ENCODE results near the gene ERVFRD-1. TPM values are rescaled to one million over a fixed set of nuclear protein-coding genes. Genes with fewer than 3 reads are reported as not detected.

Gene ERVFRD-1
- polyA plus RNA-seq, 2 of the 4 experiments (the other 2 are of a cell fraction) = not detected

GRCh38 chr6:11065436-11066202, 45.9 kb downstream of the ERVFRD-1 start (continued):
- TF ChIP-seq REST (IDR thresholded peaks at IDR 0.05) = no peak
- TF ChIP-seq NFE2L2 (conservative IDR thresholded peaks at IDR 0.05; ENCODE audit: low read length) = no peak
- TF ChIP-seq HOXB5 (CRISPR knock-in tag; IDR thresholded peaks at IDR 0.05) = no peak
- no peak for TF ChIP-seq FOSB (CRISPR knock-in tag; IDR thresholded peaks at IDR 0.05)

GRCh38 chr6:11064836-11065235, 46.7 kb downstream of the ERVFRD-1 start:
- TF ChIP-seq CBX8 (IDR thresholded peaks at IDR 0.05) = no peak
- no peak for TF ChIP-seq HDAC2 (IDR thresholded peaks at IDR 0.05)
- TF ChIP-seq FOSB (CRISPR knock-in tag; IDR thresholded peaks at IDR 0.05) = no peak
- no peak for TF ChIP-seq SREBF2 (IDR thresholded peaks at IDR 0.05)
- TF ChIP-seq REST (IDR thresholded peaks at IDR 0.05) = no peak
- TF ChIP-seq CHD4 (IDR thresholded peaks at IDR 0.05; ENCODE audit: borderline replicate concordance) = no peak
- no peak for TF ChIP-seq KDM5A (IDR thresholded peaks at IDR 0.05)
- TF ChIP-seq NFE2L2 (conservative IDR thresholded peaks at IDR 0.05; ENCODE audit: low read length) = no peak
- no peak for TF ChIP-seq HOXA7 (CRISPR knock-in tag; IDR thresholded peaks at IDR 0.05)
- TF ChIP-seq, protein P1, sequence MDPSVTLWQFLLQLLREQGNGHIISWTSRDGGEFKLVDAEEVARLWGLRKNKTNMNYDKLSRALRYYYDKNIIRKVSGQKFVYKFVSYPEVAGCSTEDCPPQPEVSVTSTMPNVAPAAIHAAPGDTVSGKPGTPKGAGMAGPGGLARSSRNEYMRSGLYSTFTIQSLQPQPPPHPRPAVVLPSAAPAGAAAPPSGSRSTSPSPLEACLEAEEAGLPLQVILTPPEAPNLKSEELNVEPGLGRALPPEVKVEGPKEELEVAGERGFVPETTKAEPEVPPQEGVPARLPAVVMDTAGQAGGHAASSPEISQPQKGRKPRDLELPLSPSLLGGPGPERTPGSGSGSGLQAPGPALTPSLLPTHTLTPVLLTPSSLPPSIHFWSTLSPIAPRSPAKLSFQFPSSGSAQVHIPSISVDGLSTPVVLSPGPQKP (IDR thresholded peaks at IDR 0.05; ENCODE audit: low read depth, low read length) = no peak
- H3K4me3 ChIP-seq = no peak overlapping the region
- no peak overlapping the region for H3K27ac ChIP-seq
- no peaks in the 10 kb centered on the region for H3K9me3 ChIP-seq
- H3K4me2 ChIP-seq = no peak overlapping the region
- H3K4me1 ChIP-seq = peaks cover 3% of the 10 kb centered on the region; the same call in 1 of the 3 replicates
- ATAC-seq = no peak
- ChIA-PET CTCF (interaction anchor here (0.6 to 2.0 kb wide), 5 partner anchors 10 to 511 kb away, joined by 3 to 8 read pairs (median 4); no protein-coding TSS in a partner anchor), POLR2A (no interaction called here)
- no peak for FAIRE-seq
- DNase-seq (ENCODE audit: low read depth in 1 of 2, low spot score in 1 of 2) = no peak
- WGBS (ENCODE audit: missing lambda C conversion rate) = 88% methylated on average over 3 of the region's 3 CpGs

- 92% methylated on average over 2 of the region's 2 CpGs for WGBS (ENCODE audit: missing lambda C conversion rate)
- TF ChIP-seq RARB (CRISPR knock-in tag; IDR thresholded peaks at IDR 0.05) (no peak), HDAC2 (IDR thresholded peaks at IDR 0.05) (no peak), MAX (IDR thresholded peaks at IDR 0.05) (no peak), FOXS1 (CRISPR knock-in tag; IDR thresholded peaks at IDR 0.05) (no peak), BCL3 (IDR thresholded peaks at IDR 0.05) (no peak), CHD4 (IDR thresholded peaks at IDR 0.05; ENCODE audit: borderline replicate concordance) (no peak), KDM5A (IDR thresholded peaks at IDR 0.05) (no peak), MAFK (IDR thresholded peaks at IDR 0.05; ENCODE audit: partially characterized antibody) (no peak), TFCP2L1 (CRISPR knock-in tag; IDR thresholded peaks at IDR 0.05) (no peak), EP300 (IDR thresholded peaks at IDR 0.05) (no peak), ZNF302 (CRISPR knock-in tag; IDR thresholded peaks at IDR 0.05) (no peak), NR3C1 (IDR thresholded peaks at IDR 0.05) (no peak)
- TF ChIP-seq, protein P2, sequence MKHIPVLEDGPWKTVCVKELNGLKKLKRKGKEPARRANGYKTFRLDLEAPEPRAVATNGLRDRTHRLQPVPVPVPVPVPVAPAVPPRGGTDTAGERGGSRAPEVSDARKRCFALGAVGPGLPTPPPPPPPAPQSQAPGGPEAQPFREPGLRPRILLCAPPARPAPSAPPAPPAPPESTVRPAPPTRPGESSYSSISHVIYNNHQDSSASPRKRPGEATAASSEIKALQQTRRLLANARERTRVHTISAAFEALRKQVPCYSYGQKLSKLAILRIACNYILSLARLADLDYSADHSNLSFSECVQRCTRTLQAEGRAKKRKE (CRISPR knock-in tag; IDR thresholded peaks at IDR 0.05; ENCODE audit: low read depth) = no peak
- TF ChIP-seq, protein P3, sequence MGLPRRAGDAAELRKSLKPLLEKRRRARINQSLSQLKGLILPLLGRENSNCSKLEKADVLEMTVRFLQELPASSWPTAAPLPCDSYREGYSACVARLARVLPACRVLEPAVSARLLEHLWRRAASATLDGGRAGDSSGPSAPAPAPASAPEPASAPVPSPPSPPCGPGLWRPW (IDR thresholded peaks at IDR 0.05) = no peak
- no peak for ATAC-seq
- Histone ChIP-seq H3K27ac (no peak overlapping the region), H3K4me3 (no peak overlapping the region), H3K4me2 (no peak overlapping the region), H3K9me3 (no peaks in the 10 kb centered on the region), H3K4me1 (0 out of 3 replicates have a peak, but pooled peaks cover 1% of the 10 kb centered on the region)
- POLR2A ChIA-PET = no interaction called here
- CTCF ChIA-PET = interaction anchor here (1.3 to 1.6 kb wide), 2 partner anchors 109 to 111 kb away, joined by 6 to 7 read pairs; no protein-coding TSS in a partner anchor
- no peak for FAIRE-seq
- DNase-seq (ENCODE audit: low read depth in 1 of 2, low spot score in 1 of 2) = no peak
These were observed 48.8 kb downstream of the ERVFRD-1 start for GRCh38 chr6:11062715-11063114.

Measured in A549 (cell line).